ENCODE results near the gene HK2. TPM values are rescaled to one million over a fixed set of nuclear protein-coding genes. Genes with fewer than 3 reads are reported as not detected.
"Not testable (repeated sequence)": the region's sequence is repeated elsewhere in the genome, so short reads cannot be mapped to it uniquely, and the experiment has no call there.

HK2 gene
- total RNA-seq, 2 experiments from 2014 or later, result 42.6 to 44.7 TPM

GRCh38 chr2:74850496-74851190 lies 16.7 kb downstream of the HK2 start:
- Mint-ChIP-seq H3K4me1 (ENCODE audit: low read depth) (peaks cover 57% of the 10 kb centered on the region), H3K27me3 (ENCODE audit: low read depth) (no peaks in the 10 kb centered on the region), H3K27ac (peak overlapping the region; percentile 44), H3K36me3 (ENCODE audit: low read depth) (peaks cover 36% of the 10 kb centered on the region), H3K9me3 (ENCODE audit: insufficient read depth) (no peaks in the 10 kb centered on the region), H3K4me3 (no peak overlapping the region)
- POLR2A ChIA-PET, result no interaction called here
- DNase-seq, result no peak
- CTCF ChIA-PET, result interaction anchor here (0.9 to 5.0 kb wide), 6 partner anchors 8 to 135 kb away, joined by 3 to 75 read pairs (median 6); partner anchors contain the start of gene HK2
- ATAC-seq, result no peak

GRCh38 chr2:74851191-74851566 lies 17.3 kb downstream of the HK2 start:
- Mint-ChIP-seq H3K9me3 (ENCODE audit: insufficient read depth) (no peaks in the 10 kb centered on the region), H3K4me1 (ENCODE audit: low read depth) (peaks cover 52% of the 10 kb centered on the region), H3K27me3 (ENCODE audit: low read depth) (no peaks in the 10 kb centered on the region), H3K36me3 (ENCODE audit: low read depth) (peaks cover 39% of the 10 kb centered on the region), H3K4me3 (no peak overlapping the region), H3K27ac (no peak overlapping the region)
- CTCF ChIA-PET, result interaction anchor here (0.9 to 5.0 kb wide), 3 partner anchors 15 to 136 kb away, joined by 3 to 75 read pairs (median 4); partner anchors contain the start of gene HK2
- POLR2A ChIA-PET, result no interaction called here
- DNase-seq (no peak), ATAC-seq (no peak)

- DNase-seq; POLR2A ChIA-PET; H3K27ac Mint-ChIP-seq; ATAC-seq; H3K4me3 Mint-ChIP-seq; H3K9me3 Mint-ChIP-seq (ENCODE audit: insufficient read depth); H3K27me3 Mint-ChIP-seq (ENCODE audit: low read depth): not testable (repeated sequence)
- CTCF ChIA-PET, result interaction anchor here (1.3 to 1.8 kb wide), 2 partner anchors 16 kb away, joined by 3 to 7 read pairs; no protein-coding TSS in a partner anchor
- peaks cover 42% of the 10 kb centered on the region for H3K36me3 Mint-ChIP-seq (ENCODE audit: low read depth)
- peaks cover 42% of the 10 kb centered on the region for H3K4me1 Mint-ChIP-seq (ENCODE audit: low read depth)
Observed at GRCh38 chr2:74853360-74853759, 19.4 kb downstream of the HK2 start.

- no peaks in the 10 kb centered on the region for H3K9me3 Mint-ChIP-seq (ENCODE audit: insufficient read depth)
- H3K4me1 Mint-ChIP-seq (ENCODE audit: low read depth), result peaks cover 34% of the 10 kb centered on the region
- peaks cover 42% of the 10 kb centered on the region for H3K36me3 Mint-ChIP-seq (ENCODE audit: low read depth)
- ChIA-PET CTCF (no interaction called here), POLR2A (no interaction called here)
- no peak overlapping the region for H3K4me3 Mint-ChIP-seq
- H3K27me3 Mint-ChIP-seq (ENCODE audit: low read depth), result no peaks in the 10 kb centered on the region
- DNase-seq (no peak), ATAC-seq (no peak)
- no peak overlapping the region for H3K27ac Mint-ChIP-seq
Observed at GRCh38 chr2:74854401-74854800, 20.5 kb downstream of the HK2 start.

GRCh38 chr2:74855114-74855707 lies 21.3 kb downstream of the HK2 start:
- CTCF ChIA-PET; H3K9me3 Mint-ChIP-seq (ENCODE audit: insufficient read depth); H3K27ac Mint-ChIP-seq; POLR2A ChIA-PET; H3K27me3 Mint-ChIP-seq (ENCODE audit: low read depth); H3K4me3 Mint-ChIP-seq; ATAC-seq; DNase-seq: not testable (repeated sequence)
- Mint-ChIP-seq H3K36me3 (ENCODE audit: low read depth) (peaks cover 40% of the 10 kb centered on the region), H3K4me1 (ENCODE audit: low read depth) (peaks cover 26% of the 10 kb centered on the region)

GRCh38 chr2:74856004-74856578 lies 22.2 kb downstream of the HK2 start:
- Mint-ChIP-seq H3K27me3 (ENCODE audit: low read depth) (no peaks in the 10 kb centered on the region), H3K27ac (no peak overlapping the region), H3K4me3 (no peak overlapping the region), H3K4me1 (ENCODE audit: low read depth) (peaks cover 17% of the 10 kb centered on the region), H3K36me3 (ENCODE audit: low read depth) (peaks cover 34% of the 10 kb centered on the region), H3K9me3 (ENCODE audit: insufficient read depth) (no peaks in the 10 kb centered on the region)
- POLR2A ChIA-PET, result no interaction called here
- ATAC-seq (no peak), DNase-seq (no peak)
- CTCF ChIA-PET, result interaction anchor here (0.8 kb wide), 1 partner anchor 20 kb away, joined by 3 read pairs; no protein-coding TSS in a partner anchor

- ATAC-seq (no peak), DNase-seq (no peak)
- H3K36me3 Mint-ChIP-seq (ENCODE audit: low read depth), result peaks cover 31% of the 10 kb centered on the region
- ChIA-PET CTCF (interaction anchor here (0.8 kb wide), 1 partner anchor 20 kb away, joined by 3 read pairs; no protein-coding TSS in a partner anchor), POLR2A (no interaction called here)
- H3K27me3 Mint-ChIP-seq (ENCODE audit: low read depth), result no peaks in the 10 kb centered on the region
- no peak overlapping the region for H3K27ac Mint-ChIP-seq
- peaks cover 13% of the 10 kb centered on the region for H3K4me1 Mint-ChIP-seq (ENCODE audit: low read depth)
- no peak overlapping the region for H3K4me3 Mint-ChIP-seq
- no peaks in the 10 kb centered on the region for H3K9me3 Mint-ChIP-seq (ENCODE audit: insufficient read depth)
Observed at GRCh38 chr2:74856599-74856998, 22.7 kb downstream of the HK2 start.

- ChIA-PET POLR2A (no interaction called here), CTCF (interaction anchor here (0.8 to 1.7 kb wide), 2 partner anchors 19 kb away, joined by 3 to 5 read pairs; no protein-coding TSS in a partner anchor)
- Mint-ChIP-seq H3K4me3 (no peak overlapping the region), H3K27me3 (ENCODE audit: low read depth) (no peaks in the 10 kb centered on the region), H3K4me1 (ENCODE audit: low read depth) (peaks cover 12% of the 10 kb centered on the region), H3K27ac (no peak overlapping the region), H3K36me3 (ENCODE audit: low read depth) (peaks cover 31% of the 10 kb centered on the region), H3K9me3 (ENCODE audit: insufficient read depth) (no peaks in the 10 kb centered on the region)
- ATAC-seq (no peak), DNase-seq (no peak)
Observed at GRCh38 chr2:74857215-74857614, 23.3 kb downstream of the HK2 start.

- POLR2A ChIA-PET, result interaction anchor here (0.9 kb wide), 1 partner anchor 13 kb away, joined by 3 read pairs; no protein-coding TSS in a partner anchor
- no peak overlapping the region for H3K27ac Mint-ChIP-seq
- peaks cover 31% of the 10 kb centered on the region for H3K36me3 Mint-ChIP-seq (ENCODE audit: low read depth)
Observed at GRCh38 chr2:74857725-74858124, 23.8 kb downstream of the HK2 start.

GRCh38 chr2:74858281-74858680 lies 24.4 kb downstream of the HK2 start:
- peaks cover 31% of the 10 kb centered on the region for H3K36me3 Mint-ChIP-seq (ENCODE audit: low read depth)
- POLR2A ChIA-PET, result interaction anchor here (0.9 kb wide), 1 partner anchor 14 kb away, joined by 3 read pairs; no protein-coding TSS in a partner anchor

More at GRCh38 chr2:74857725-74858124, 23.8 kb downstream of the HK2 start:
- CTCF ChIA-PET, result interaction anchor here (1.0 to 1.7 kb wide), 3 partner anchors 8 to 19 kb away, joined by 3 to 6 read pairs (median 5); no protein-coding TSS in a partner anchor
- Mint-ChIP-seq H3K4me3 (no peak overlapping the region), H3K9me3 (ENCODE audit: insufficient read depth) (no peaks in the 10 kb centered on the region), H3K4me1 (ENCODE audit: low read depth) (peaks cover 13% of the 10 kb centered on the region), H3K27me3 (ENCODE audit: low read depth) (no peaks in the 10 kb centered on the region)
- DNase-seq (no peak), ATAC-seq (no peak)

GRCh38 chr2:74860079-74860478 lies 26.2 kb downstream of the HK2 start:
- H3K4me1 Mint-ChIP-seq (ENCODE audit: low read depth), result peaks cover 24% of the 10 kb centered on the region
- ChIA-PET POLR2A (no interaction called here), CTCF (interaction anchor here (1.0 kb wide), 1 partner anchor 11 kb away, joined by 3 read pairs; no protein-coding TSS in a partner anchor)
- no peaks in the 10 kb centered on the region for H3K9me3 Mint-ChIP-seq (ENCODE audit: insufficient read depth)
- H3K36me3 Mint-ChIP-seq (ENCODE audit: low read depth), result peaks cover 22% of the 10 kb centered on the region
- no peak for DNase-seq
- no peak overlapping the region for H3K27ac Mint-ChIP-seq
- H3K4me3 Mint-ChIP-seq, result no peak overlapping the region
- H3K27me3 Mint-ChIP-seq (ENCODE audit: low read depth), result no peaks in the 10 kb centered on the region
- no peak for ATAC-seq

More at GRCh38 chr2:74858281-74858680, 24.4 kb downstream of the HK2 start:
- H3K27ac Mint-ChIP-seq, result no peak overlapping the region
- CTCF ChIA-PET, result interaction anchor here (1.0 to 1.7 kb wide), 3 partner anchors 9 to 20 kb away, joined by 3 to 6 read pairs (median 5); no protein-coding TSS in a partner anchor
- DNase-seq (no peak), ATAC-seq (no peak)
- H3K9me3 Mint-ChIP-seq (ENCODE audit: insufficient read depth), result no peaks in the 10 kb centered on the region
- H3K4me3 Mint-ChIP-seq, result no peak overlapping the region
- H3K27me3 Mint-ChIP-seq (ENCODE audit: low read depth), result no peaks in the 10 kb centered on the region
- H3K4me1 Mint-ChIP-seq (ENCODE audit: low read depth), result peaks cover 16% of the 10 kb centered on the region

- H3K27me3 Mint-ChIP-seq (ENCODE audit: low read depth), result no peaks in the 10 kb centered on the region
Observed at GRCh38 chr2:74860521-74860920, 26.6 kb downstream of the HK2 start.

More at GRCh38 chr2:74860521-74860920, 26.6 kb downstream of the HK2 start:
- H3K36me3 Mint-ChIP-seq (ENCODE audit: low read depth), result peaks cover 18% of the 10 kb centered on the region
- no peak for ATAC-seq
- H3K27ac Mint-ChIP-seq, result no peak overlapping the region
- no peak overlapping the region for H3K4me3 Mint-ChIP-seq
- POLR2A ChIA-PET, result no interaction called here
- H3K9me3 Mint-ChIP-seq (ENCODE audit: insufficient read depth), result no peaks in the 10 kb centered on the region
- peaks cover 24% of the 10 kb centered on the region for H3K4me1 Mint-ChIP-seq (ENCODE audit: low read depth)
- CTCF ChIA-PET, result interaction anchor here (1.0 kb wide), 1 partner anchor 11 kb away, joined by 3 read pairs; no protein-coding TSS in a partner anchor
- DNase-seq, result no peak
